ENCODE measurements around the gene RBMS2.
"Not testable (repeated sequence)": the region's sequence is repeated elsewhere in the genome, so short reads cannot be mapped to it uniquely, and the experiment has no call there.

RBMS2 gene

DNA sequence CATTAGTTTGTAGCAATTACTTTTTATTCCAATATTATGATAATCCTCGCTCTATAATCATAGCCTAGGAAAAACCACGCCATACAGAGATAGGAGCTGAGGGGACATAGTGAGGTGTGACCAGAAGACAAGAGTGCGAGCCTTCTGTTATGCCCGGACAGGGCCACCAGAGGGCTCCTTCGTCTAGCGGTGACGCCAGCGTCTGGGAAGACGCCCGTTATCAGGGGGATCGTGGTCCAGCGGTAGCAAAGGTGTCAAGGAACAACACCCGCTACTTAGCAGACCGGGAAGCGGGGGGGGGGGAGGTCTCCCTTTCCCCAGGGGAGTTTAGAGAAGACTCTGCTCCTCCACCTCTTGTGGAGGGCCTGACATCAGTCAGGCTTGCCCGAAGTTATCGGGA is 24.9 kb upstream of the RBMS2 start:
- DNase-seq (ENCODE audit: low spot score) = not testable (repeated sequence)
- TF ChIP-seq, protein P1, sequence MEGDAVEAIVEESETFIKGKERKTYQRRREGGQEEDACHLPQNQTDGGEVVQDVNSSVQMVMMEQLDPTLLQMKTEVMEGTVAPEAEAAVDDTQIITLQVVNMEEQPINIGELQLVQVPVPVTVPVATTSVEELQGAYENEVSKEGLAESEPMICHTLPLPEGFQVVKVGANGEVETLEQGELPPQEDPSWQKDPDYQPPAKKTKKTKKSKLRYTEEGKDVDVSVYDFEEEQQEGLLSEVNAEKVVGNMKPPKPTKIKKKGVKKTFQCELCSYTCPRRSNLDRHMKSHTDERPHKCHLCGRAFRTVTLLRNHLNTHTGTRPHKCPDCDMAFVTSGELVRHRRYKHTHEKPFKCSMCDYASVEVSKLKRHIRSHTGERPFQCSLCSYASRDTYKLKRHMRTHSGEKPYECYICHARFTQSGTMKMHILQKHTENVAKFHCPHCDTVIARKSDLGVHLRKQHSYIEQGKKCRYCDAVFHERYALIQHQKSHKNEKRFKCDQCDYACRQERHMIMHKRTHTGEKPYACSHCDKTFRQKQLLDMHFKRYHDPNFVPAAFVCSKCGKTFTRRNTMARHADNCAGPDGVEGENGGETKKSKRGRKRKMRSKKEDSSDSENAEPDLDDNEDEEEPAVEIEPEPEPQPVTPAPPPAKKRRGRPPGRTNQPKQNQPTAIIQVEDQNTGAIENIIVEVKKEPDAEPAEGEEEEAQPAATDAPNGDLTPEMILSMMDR (IDR thresholded peaks at IDR 0.05; ENCODE audit: extremely low read depth, missing control alignments) = peak; percentile 49

DNA sequence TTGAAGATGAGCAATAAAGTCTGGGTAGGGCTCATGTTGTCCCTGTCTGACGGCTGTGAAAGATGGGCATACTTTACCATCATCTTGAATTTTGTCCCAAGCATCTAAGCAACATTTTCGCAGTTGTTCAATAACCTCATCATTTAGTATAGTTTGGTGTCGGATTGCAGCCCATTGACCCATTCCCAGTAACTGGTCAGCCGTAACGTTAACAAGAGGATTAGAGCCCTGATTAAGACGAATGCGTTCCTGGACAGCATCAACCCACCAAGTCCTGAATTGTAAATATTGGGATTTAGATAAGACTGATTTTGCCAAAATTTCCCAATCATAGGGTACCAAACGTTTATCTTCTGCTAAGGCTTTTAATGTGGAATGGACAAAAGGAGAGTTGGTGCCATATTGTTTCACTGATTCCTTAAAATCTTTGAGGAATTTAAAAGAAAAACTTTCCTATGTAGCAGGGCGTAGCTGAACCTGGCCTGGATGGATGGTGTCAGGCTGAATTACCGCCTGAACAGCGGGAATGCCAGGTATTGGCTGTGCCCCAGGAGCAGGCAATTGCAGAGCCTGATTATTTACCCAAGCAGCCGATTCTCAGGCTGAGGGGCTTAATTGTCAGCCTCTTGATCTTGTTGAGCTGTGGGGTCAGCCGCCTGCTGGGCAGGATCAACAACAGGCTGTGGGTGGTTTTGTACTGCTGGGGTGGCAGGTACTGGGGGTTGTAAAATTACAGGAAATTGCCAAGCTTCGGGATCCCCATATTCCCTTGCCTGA is 23.3 kb upstream of the RBMS2 start:
- DNase-seq (ENCODE audit: low spot score) = not testable (repeated sequence)

DNA sequence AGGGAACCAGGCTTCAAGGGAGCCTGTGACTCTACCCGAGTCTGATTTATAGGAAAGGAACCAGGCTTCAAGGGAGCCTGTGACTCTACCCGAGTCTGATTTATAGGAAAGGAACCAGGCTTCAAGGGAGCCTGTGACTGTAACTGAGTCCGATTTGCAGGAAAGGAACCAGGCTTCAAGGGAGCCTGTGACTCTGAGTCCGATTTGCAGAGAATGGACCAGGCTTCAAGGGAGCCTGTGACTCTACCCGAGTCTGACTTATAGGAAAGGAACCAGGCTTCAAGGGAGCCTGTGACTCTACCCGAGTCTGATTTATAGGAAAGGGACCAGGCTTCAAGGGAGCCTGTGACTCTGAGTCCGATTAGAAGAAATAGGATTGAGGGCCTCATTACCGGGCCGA is 22.2 kb upstream of the RBMS2 start:
- not testable (repeated sequence) for DNase-seq (ENCODE audit: low spot score)

DNA sequence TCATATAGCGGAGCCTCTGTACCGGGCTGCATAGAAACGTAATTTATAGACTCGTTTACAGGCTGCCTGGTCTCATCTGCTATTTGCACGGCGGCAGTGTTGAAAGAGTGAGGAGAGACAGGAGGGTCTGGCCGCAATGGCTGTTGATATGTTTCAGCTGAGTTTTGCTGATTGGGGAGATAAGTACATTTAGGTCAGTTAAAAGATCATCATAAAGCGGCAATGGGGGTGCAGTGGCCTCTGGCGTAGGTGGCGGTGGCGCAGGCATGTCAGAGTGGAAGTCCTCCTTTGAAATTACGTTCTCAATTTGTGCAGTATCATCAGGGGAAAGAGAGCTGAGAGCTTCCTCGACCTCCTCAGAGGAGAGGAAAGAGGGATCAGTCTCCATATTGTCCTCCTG is 21.7 kb upstream of the RBMS2 start:
- not testable (repeated sequence) for DNase-seq (ENCODE audit: low spot score)

DNA sequence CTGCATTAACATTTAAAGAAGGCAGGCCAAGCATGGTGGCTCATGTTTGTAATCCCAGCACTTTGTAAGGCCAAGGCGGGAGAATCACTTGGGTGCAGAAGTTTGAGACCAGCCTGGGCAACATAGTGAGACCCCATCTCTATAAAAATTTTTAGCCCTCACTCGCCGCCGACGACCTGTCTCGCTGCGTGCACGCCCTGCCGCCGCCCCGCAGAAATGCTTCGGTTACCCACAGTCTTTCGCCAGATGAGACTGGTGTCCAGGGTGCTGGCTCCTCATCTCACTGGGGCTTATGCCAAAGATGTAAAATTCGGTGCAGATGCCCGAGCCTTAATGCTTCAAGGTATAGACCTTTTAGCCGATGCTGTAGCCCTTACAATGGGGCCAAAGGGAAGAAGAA is 10.8 kb upstream of the RBMS2 start:
- DNase-seq (ENCODE audit: low spot score) = no peak
- TF ChIP-seq, protein P1 (IDR thresholded peaks at IDR 0.05; ENCODE audit: extremely low read depth, missing control alignments) = no peak

DNA sequence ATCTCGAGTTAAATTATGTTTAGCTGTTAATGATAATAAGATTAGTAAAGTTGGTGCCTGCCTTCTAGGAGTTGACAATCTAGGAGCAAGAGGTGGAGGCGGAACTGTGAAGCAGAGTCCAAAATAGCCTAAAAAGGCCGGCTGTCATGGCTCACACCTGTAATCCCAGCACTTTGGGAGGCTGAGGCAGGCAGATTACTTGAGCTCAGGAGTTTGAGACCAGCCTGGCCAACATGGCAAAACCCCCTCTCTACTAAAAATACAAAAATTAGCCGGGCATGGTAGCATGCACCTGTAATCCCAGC is 7.7 kb upstream of the RBMS2 start:
- DNase-seq (ENCODE audit: low spot score) = not testable (repeated sequence)

DNA sequence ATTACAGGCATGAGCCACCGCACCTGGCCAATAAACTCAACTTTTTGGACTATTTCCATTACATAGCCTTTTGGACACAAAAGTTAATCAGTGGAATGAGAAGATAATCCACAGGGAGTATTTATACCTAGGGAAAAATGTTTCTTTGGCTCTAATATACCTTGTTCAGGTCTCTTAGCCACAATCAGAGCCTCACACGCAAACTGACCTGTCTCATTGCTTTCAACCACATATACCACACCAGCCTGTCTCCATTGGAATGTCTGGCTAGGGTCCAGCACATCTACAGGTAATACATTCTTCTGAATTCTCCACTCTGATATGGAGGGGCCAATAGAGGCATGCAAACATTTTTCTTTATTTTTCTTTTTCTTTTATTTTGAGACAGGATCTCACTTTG is 3.8 kb upstream of the RBMS2 start:
- TF ChIP-seq, protein P1 (IDR thresholded peaks at IDR 0.05; ENCODE audit: extremely low read depth, missing control alignments) = no peak
- DNase-seq (ENCODE audit: low spot score) = no peak

DNA sequence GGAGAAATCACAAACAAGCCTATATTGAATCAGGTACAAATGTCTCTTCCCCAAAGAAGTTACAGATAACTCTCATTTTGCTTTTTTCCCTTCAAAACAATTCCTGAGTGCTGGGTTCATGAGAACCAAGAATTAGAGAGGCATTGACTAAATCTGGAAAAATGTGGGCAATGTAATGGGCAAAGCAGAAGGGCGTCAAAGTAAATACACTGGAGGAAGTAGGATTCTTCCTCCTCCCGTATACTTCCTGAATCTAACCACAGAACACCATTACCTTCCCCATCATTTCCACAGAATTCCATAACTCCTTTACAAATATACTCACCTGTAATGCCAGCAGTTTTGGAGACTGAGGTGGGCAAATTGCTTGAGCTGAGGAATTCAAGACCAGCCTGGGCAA is 3.0 kb upstream of the RBMS2 start:
- no peak for DNase-seq (ENCODE audit: low spot score)
- TF ChIP-seq, protein P1 (IDR thresholded peaks at IDR 0.05; ENCODE audit: extremely low read depth, missing control alignments) = no peak

DNA sequence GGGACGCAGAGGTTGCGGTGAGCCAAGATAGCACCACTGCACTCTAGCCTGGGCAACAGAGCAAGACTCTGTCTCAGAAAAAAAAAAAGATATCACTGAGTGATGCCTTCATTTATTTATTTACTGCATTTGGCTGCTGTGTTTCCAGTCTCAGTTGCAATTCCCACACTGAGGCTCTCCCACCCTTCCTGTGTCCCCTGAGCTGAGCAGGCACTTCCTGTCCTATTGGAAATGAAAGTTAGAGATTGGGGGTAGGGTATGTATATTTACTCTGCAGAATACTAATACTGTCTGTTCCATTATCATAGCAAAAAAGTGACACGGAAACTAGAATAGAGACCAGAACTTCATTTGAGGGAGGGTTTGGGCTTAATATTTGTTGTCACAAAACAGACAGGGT is 1.6 kb upstream of the RBMS2 start:
- TF ChIP-seq, protein P1 (IDR thresholded peaks at IDR 0.05; ENCODE audit: extremely low read depth, missing control alignments) = no peak
- DNase-seq (ENCODE audit: low spot score) = no peak

DNA sequence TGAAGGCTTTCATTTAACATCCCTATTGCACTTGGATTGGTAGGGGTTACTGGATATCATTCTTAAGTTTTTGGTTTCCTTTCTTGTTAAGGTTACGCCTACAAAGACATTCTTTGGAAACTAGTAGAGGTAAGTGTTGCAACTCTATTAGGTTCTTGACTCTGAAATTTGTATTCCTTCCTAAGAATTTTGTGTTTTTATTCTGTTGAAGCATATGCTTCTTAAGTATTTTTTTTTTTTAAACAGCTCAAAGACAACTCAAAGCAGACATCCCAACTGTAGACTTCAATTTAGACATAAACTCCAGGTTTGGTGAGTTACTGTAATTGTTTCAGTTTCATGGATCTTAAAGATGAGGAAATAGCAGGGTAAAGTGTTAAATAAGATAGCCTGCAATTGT is 1.1 kb upstream of the RBMS2 start:
- DNase-seq (ENCODE audit: low spot score) = no peak
- TF ChIP-seq, protein P1 (IDR thresholded peaks at IDR 0.05; ENCODE audit: extremely low read depth, missing control alignments) = no peak

Data from GM20000 (cell line).